Mesenchymal stem cell (in vitro differentiated cells and primary cell): ENCODE measurements around the gene RSBN1.
A peak's percentile ranks its signal among the peaks of the same experiment; 100 is the strongest.

ENCODE experiments used
- DNase-seq: peaks from one replicate; pipeline ENCODE4 v3.0.0-alpha.2; 2013
- H2AFZ ChIP-seq: one replicate; pipeline ENCODE4 v1.6.1; 2013; ENCODE audit warnings: low read depth, mild to moderate bottlenecking, control low read depth, inconsistent platforms, low read length, moderate library complexity
- H2AK5ac ChIP-seq: 2 replicates; pipeline ENCODE4 v1.6.1; 2013; ENCODE audit warnings: low read length, moderate library complexity, mild to moderate bottlenecking, inconsistent platforms; ENCODE audit not compliant: severe bottlenecking
- H2BK120ac ChIP-seq: one replicate; pipeline ENCODE4 v1.6.1; 2013; ENCODE audit warnings: low read depth, mild to moderate bottlenecking, inconsistent platforms, low read length, moderate library complexity
- H2BK12ac ChIP-seq, 2 experiments: one replicate each; pipeline ENCODE4 v1.6.1; 2013; ENCODE audit warnings: inconsistent platforms in 2 of 2, low read length in 2 of 2, mild to moderate bottlenecking in 2 of 2, moderate library complexity in 2 of 2, control low read depth in 1 of 2
- H2BK15ac ChIP-seq: one replicate; pipeline ENCODE4 v1.6.1; 2013; ENCODE audit warnings: mild to moderate bottlenecking, low read depth, inconsistent platforms; ENCODE audit not compliant: poor library complexity, severe bottlenecking
- H2BK5ac ChIP-seq: 2 replicates; pipeline ENCODE4 v1.6.1; 2013; ENCODE audit warnings: low read depth, mild to moderate bottlenecking, low read length, control low read depth, inconsistent platforms; ENCODE audit not compliant: poor library complexity, severe bottlenecking
- H3K14ac ChIP-seq, 2 experiments: one replicate each; pipeline ENCODE4 v1.6.1; 2013; ENCODE audit warnings: inconsistent platforms in 2 of 2, low read length in 2 of 2, control low read depth in 1 of 2, mild to moderate bottlenecking in 1 of 2, moderate library complexity in 1 of 2
- H3K18ac ChIP-seq, 2 experiments: one replicate each; pipeline ENCODE4 v1.6.1; 2013; ENCODE audit warnings: inconsistent platforms in 2 of 2, low read length in 2 of 2, control low read depth in 1 of 2, low read depth in 1 of 2, mild to moderate bottlenecking in 1 of 2
- H3K23ac ChIP-seq, 2 experiments: one replicate each; pipeline ENCODE4 v1.6.1; 2013; ENCODE audit warnings: inconsistent platforms in 2 of 2, low read length in 2 of 2, mild to moderate bottlenecking in 2 of 2, moderate library complexity in 2 of 2, control low read depth in 1 of 2
- H3K27ac ChIP-seq: 2 replicates; pipeline ENCODE4 v1.5.1; 2013; ENCODE audit warnings: mild to moderate bottlenecking, moderate library complexity, low read length, control low read depth, inconsistent platforms; ENCODE audit not compliant: poor library complexity, severe bottlenecking
- H3K27me3 ChIP-seq, 2 experiments: 2 replicates each; pipeline versions ENCODE4 v1.6.1 to v1.7.0; 2013; ENCODE audit warnings: low read length in 2 of 2, mild to moderate bottlenecking in 2 of 2, moderate library complexity in 2 of 2, control low read depth in 1 of 2, inconsistent platforms in 1 of 2; ENCODE audit not compliant: control insufficient read depth in 1 of 2, insufficient read depth in 1 of 2
- H3K36me3 ChIP-seq, 2 experiments: 2 replicates each; pipeline versions ENCODE4 v1.6.1 to v1.7.0; 2013; ENCODE audit warnings: low read length in 2 of 2, control low read depth in 1 of 2, inconsistent platforms in 1 of 2, low read depth in 1 of 2, mild to moderate bottlenecking in 1 of 2; ENCODE audit not compliant: insufficient read depth in 2 of 2, control insufficient read depth in 1 of 2
- H3K4ac ChIP-seq, 2 experiments: one replicate each; pipeline ENCODE4 v1.6.1; 2013; ENCODE audit warnings: inconsistent platforms in 2 of 2, low read length in 2 of 2, mild to moderate bottlenecking in 2 of 2, moderate library complexity in 2 of 2, control low read depth in 1 of 2, low read depth in 1 of 2
- H3K4me1 ChIP-seq: 2 replicates; pipeline ENCODE4 v1.6.1; 2013; ENCODE audit warnings: low read depth, low read length, control low read depth; ENCODE audit not compliant: control insufficient read depth, insufficient read depth
- H3K4me2 ChIP-seq: 2 replicates; pipeline ENCODE4 v1.6.1; 2013; ENCODE audit warnings: low read length, mild to moderate bottlenecking, inconsistent platforms; ENCODE audit not compliant: poor library complexity, severe bottlenecking
- H3K4me3 ChIP-seq, 2 experiments: 2 replicates each; pipeline versions ENCODE4 v1.5.1 to v1.7.0; 2013; ENCODE audit warnings: low read length in 2 of 2, mild to moderate bottlenecking in 2 of 2, control low read depth in 1 of 2, low read depth in 1 of 2; ENCODE audit not compliant: insufficient read depth in 1 of 2
- H3K79me1 ChIP-seq: replicated peaks from 2 replicates; pipeline ENCODE4 v1.6.1; 2013; ENCODE audit warnings: mild to moderate bottlenecking, control low read depth, low read length, inconsistent platforms; ENCODE audit not compliant: poor library complexity, severe bottlenecking
- H3K9ac ChIP-seq: 2 replicates; pipeline ENCODE4 v1.7.0; 2013; ENCODE audit warnings: mild to moderate bottlenecking, low read length, moderate library complexity
- H3K9me3 ChIP-seq: 2 replicates; pipeline ENCODE4 v1.7.0; 2013; ENCODE audit warnings: mild to moderate bottlenecking, low read length; ENCODE audit not compliant: control insufficient read depth
- H4K8ac ChIP-seq: one replicate; pipeline ENCODE4 v1.6.1; 2013; ENCODE audit warnings: inconsistent platforms, mild to moderate bottlenecking, low read length, moderate library complexity
- H4K91ac ChIP-seq: one replicate; pipeline ENCODE4 v1.6.1; 2013; ENCODE audit warnings: mild to moderate bottlenecking, low read length, inconsistent platforms
- WGBS: methylation state at CpG from one replicate; pipeline ENCODE4 v1.1.7; 2013; ENCODE audit warnings: mixed read lengths; 5-methylcytosine and 5-hydroxymethylcytosine counted together

Gene RSBN1

DNA sequence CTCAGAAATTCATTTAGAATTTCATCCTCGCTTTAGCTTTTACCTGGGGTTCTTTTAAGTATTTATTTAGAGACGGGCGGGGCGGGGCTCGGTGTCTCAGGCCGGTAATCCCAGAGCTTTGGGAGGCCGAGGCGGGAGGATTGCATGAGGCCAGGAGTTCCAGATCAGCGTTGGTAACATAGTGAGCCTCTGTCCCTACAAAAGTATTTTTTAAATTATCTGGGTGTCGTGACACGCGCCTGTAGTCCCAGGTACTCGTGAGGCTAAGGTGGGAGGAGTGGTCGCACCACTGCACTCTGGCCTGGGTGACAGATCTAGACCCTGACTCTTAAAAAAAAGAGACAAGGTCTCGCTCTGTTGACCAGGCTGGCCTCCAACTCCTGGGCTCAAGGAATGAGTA, 942 bp upstream of the RSBN1 start:
- Histone ChIP-seq H3K4me3 (peak overlapping the region in 1 of 2 experiments; percentile 80), H2BK15ac (no peak overlapping the region), H4K8ac (peak overlapping the region; percentile 49), H2BK120ac (no peak overlapping the region), H2BK5ac (no peak overlapping the region), H3K4ac (no peak overlapping the region), H3K27ac (no peak overlapping the region), H3K27me3 (no peaks in the 10 kb centered on the region), H3K36me3 (no peaks in the 10 kb centered on the region), H2AK5ac (no peak overlapping the region), H2BK12ac (peak overlapping the region in 1 of 2 experiments; percentile 54), H3K79me1 (no peaks in the 10 kb centered on the region), H3K9ac (peak overlapping the region; percentile 98), H2AFZ (no peak overlapping the region), H4K91ac (no peak overlapping the region), H3K9me3 (no peaks in the 10 kb centered on the region), H3K4me2 (no peak overlapping the region), H3K14ac (no peak overlapping the region), H3K23ac (no peak overlapping the region), H3K18ac (no peak overlapping the region), H3K4me1 (peaks cover 2% of the 10 kb centered on the region)
- DNase-seq = no peak
- WGBS = 98% methylated on average over 14 of the region's 15 CpGs

DNA sequence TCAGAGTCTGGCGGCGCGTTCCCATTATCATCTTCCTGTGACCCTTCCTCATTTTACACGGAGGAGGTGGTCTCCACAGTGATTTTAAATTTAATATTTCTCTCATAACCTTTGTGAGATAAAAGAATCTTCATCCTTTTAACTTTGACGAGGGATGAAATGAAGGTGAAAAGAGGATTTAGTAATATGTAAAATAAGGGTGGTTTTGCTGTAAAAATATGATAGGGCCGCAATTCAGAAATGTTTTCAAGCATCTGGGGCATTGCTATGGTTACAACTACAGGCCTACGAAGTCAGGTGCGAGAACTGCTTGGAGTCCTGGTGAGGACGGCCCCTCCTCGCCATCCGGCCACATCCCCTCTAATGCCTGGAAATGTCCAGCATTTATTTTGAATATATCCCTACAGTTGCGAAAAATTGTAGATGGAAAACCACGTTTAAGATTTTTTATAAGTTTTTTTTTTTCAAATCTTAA, 422 bp upstream of the RSBN1 start:
- H3K14ac ChIP-seq = no peak overlapping the region
- H3K4me1 ChIP-seq = peaks cover 2% of the 10 kb centered on the region
- no peak overlapping the region for H2AK5ac ChIP-seq
- H2AFZ ChIP-seq = no peak overlapping the region
- H3K9ac ChIP-seq = peak overlapping the region; percentile 98
- no peaks in the 10 kb centered on the region for H3K27me3 ChIP-seq
- peak overlapping the region in 1 of 2 experiments; percentile 15 for H2BK12ac ChIP-seq
- H3K9me3 ChIP-seq = no peaks in the 10 kb centered on the region
- no peak overlapping the region for H2BK5ac ChIP-seq
- H3K36me3 ChIP-seq = no peaks in the 10 kb centered on the region
- H2BK120ac ChIP-seq = no peak overlapping the region
- peak overlapping the region; percentile 34 to 80 for H3K4me3 ChIP-seq
- H3K4ac ChIP-seq = peak overlapping the region in 1 of 2 experiments; percentile 89
- no peak overlapping the region for H4K91ac ChIP-seq
- no peaks in the 10 kb centered on the region for H3K79me1 ChIP-seq
- H2BK15ac ChIP-seq = no peak overlapping the region
- H4K8ac ChIP-seq = peak overlapping the region; percentile 10
- 69% methylated on average over 7 of the region's 13 CpGs for WGBS
- H3K27ac ChIP-seq = peak overlapping the region; percentile 51
- no peak for DNase-seq
- no peak overlapping the region for H3K23ac ChIP-seq
- peak overlapping the region; percentile 32 for H3K4me2 ChIP-seq
- H3K18ac ChIP-seq = no peak overlapping the region

DNA sequence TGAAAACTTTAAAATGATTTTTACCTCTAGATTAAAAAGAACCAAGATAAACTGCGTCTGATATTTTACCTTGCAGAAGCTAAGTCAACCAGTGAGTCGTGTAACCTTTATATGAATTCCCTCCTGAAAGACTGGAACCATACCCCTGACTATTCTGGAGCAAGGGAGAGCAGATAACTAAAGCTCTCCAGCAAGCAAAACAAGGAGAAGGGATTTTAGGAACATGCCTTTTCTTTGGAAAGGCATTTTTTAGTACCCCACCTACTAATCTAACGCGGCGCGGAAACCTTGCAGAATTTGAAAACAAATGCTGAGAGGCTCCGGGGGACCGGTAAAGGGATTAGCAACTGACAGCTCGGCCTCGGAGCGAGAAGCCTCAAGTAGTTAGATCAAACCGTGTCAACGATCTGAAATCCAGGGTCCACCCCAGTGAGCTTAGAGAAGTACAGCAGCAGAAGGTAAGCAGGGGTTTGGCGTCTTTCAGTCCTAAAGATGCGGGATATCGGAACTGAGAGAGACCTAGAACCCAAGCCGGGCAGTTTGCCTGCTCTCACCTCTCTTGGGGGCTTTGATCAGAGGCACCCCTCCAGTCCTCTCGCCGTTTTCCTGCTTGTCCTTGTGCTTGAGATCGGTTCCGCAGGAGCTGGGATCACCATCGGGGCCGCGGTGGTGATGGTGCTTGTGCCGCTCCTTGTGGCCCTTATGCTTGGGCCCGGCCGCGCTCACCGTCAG, 954 bp downstream of the RSBN1 start:
- H3K79me1 ChIP-seq = no peaks in the 10 kb centered on the region
- H2AK5ac ChIP-seq = no peak overlapping the region
- H3K4me3 ChIP-seq = peak overlapping the region; percentile 88 to 96
- peak overlapping the region; percentile 72 for H4K91ac ChIP-seq
- H3K4ac ChIP-seq = peak overlapping the region; percentile 35 to 98
- DNase-seq = peak; percentile 44
- H3K14ac ChIP-seq = peak overlapping the region in 1 of 2 experiments; percentile 95
- WGBS = under 1% methylated on average over 29 of the region's 29 CpGs
- H2AFZ ChIP-seq = peak overlapping the region; percentile 76
- peak overlapping the region; percentile 82 for H3K4me2 ChIP-seq
- H2BK5ac ChIP-seq = no peak overlapping the region
- peak overlapping the region; percentile 89 for H2BK120ac ChIP-seq
- no peaks in the 10 kb centered on the region for H3K9me3 ChIP-seq
- H3K4me1 ChIP-seq = peaks cover 2% of the 10 kb centered on the region
- H3K36me3 ChIP-seq = no peaks in the 10 kb centered on the region
- peak overlapping the region; percentile 91 to 93 for H3K18ac ChIP-seq
- H3K27ac ChIP-seq = peak overlapping the region; percentile 17
- H2BK15ac ChIP-seq = peak overlapping the region; percentile 73
- peak overlapping the region; percentile 87 for H4K8ac ChIP-seq
- H3K27me3 ChIP-seq = no peaks in the 10 kb centered on the region
- H3K9ac ChIP-seq = peak overlapping the region; percentile 98
- H2BK12ac ChIP-seq = peak overlapping the region in 1 of 2 experiments; percentile 34
- peak overlapping the region in 1 of 2 experiments; percentile 98 for H3K23ac ChIP-seq

DNA sequence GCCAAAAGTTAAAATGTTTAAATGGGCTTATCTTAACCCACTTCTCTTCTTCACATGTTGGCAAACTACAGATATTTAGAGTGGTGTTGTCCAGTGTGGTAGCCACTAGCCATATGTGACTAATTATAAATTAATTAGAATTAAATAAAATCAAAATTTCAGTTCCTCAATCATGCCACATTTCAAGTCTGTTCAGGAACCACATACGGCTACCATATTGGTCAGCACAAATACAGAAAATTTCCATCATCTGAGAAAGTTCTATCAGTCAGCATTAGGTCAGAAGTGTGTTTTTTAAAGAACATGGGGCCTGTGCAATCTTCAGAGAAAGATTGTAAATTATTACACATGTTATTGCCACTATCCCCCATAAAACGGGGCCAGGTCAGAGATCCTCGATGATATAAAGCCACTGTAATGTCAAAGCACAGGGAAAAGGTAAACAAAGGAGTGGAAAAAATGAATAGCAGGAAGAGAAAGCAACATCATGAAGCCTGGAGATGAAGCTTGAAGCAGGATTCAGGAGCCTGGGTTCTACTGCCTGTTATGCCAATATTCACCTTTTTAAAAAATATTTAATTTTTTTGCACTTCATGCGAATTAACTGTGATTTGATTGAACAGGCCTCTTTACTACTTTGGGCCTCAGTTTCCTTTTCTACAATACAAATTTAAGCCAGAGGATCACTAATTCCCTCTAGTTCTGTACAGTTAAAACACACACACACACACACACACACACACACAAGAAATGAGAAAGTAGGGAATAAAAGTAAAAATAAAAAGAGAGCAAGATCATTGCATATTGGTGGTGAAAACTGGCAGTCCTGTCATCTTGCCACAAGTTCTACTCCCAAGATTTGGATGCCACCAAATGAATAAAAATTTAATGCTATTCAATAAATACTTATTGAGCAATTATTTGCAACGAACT, 2.3 kb downstream of the RSBN1 start:
- H3K9me3 ChIP-seq = no peaks in the 10 kb centered on the region

More for the DNA sequence above, 2.3 kb downstream of the RSBN1 start:
- 46% methylated on average over 5 of the region's 5 CpGs for WGBS
- Histone ChIP-seq H3K4me2 (peak overlapping the region; percentile 63), H4K91ac (no peak overlapping the region), H2BK15ac (no peak overlapping the region), H3K4ac (no peak overlapping the region), H2AK5ac (no peak overlapping the region), H2BK5ac (no peak overlapping the region), H3K4me1 (peaks cover 4% of the 10 kb centered on the region), H3K18ac (no peak overlapping the region), H3K23ac (no peak overlapping the region), H2BK12ac (no peak overlapping the region), H4K8ac (no peak overlapping the region), H3K14ac (no peak overlapping the region), H3K27ac (no peak overlapping the region), H2AFZ (no peak overlapping the region), H3K36me3 (no peaks in the 10 kb centered on the region), H3K4me3 (peak overlapping the region in 1 of 2 experiments; percentile 88), H2BK120ac (no peak overlapping the region), H3K27me3 (no peaks in the 10 kb centered on the region), H3K9ac (peak overlapping the region; percentile 98), H3K79me1 (peaks cover 3% of the 10 kb centered on the region)
- peak; percentile 87 for DNase-seq
